HepG2 (cell line): ENCODE data around the gene PYGB. TPM values are rescaled to one million over a fixed set of nuclear protein-coding genes. Genes with fewer than 3 reads are reported as not detected.

Source experiments
- CEBPZ ChIP-seq: IDR thresholded peaks from 2 replicates; pipeline ENCODE4 v1.6.1; 2012; ENCODE audit warnings: low read length, improper control_type of control experiment
- GFI1 ChIP-seq: sonication (generic); formaldehyde crosslinking; IDR thresholded peaks from 2 replicates; pipeline ENCODE4 v1.5.0; 2020; ENCODE audit warnings: missing genetic modification reagents, mild to moderate bottlenecking, borderline replicate concordance
- MAFK ChIP-seq, 2 experiments: IDR thresholded peaks in 1 of 2; conservative IDR thresholded peaks in 1 of 2; 2 replicates each; pipeline ENCODE4 v1.6.1; 2011; ENCODE audit warnings: improper control_type of control experiment in 2 of 2, low read length in 2 of 2
- MTA3 ChIP-seq: sonication (generic); formaldehyde crosslinking; IDR thresholded peaks from 2 replicates; pipeline ENCODE4 v1.4.0; 2020; ENCODE audit warnings: missing genetic modification reagents
- TFAP4 ChIP-seq: sonication (generic); IDR thresholded peaks from 2 replicates; pipeline ENCODE4 v1.6.1; 2016; ENCODE audit warnings: low read depth, borderline replicate concordance
- YEATS4 ChIP-seq: sonication (generic); formaldehyde crosslinking; IDR thresholded peaks from 2 replicates; pipeline ENCODE4 v1.4.0; 2020; ENCODE audit warnings: missing genetic modification reagents, borderline replicate concordance
- ZNF335 ChIP-seq: sonication (generic); formaldehyde crosslinking; IDR thresholded peaks from 2 replicates; pipeline ENCODE4 v1.4.0; 2020; ENCODE audit warnings: missing genetic modification reagents
- polyA plus RNA-seq, 8 experiments: library from polyadenylated mRNA; depleted of rRNA in 3 of 8; stranded (reverse) in 7 of 8; unstranded in 1 of 8; fragments of >200 nt; fragmentation: Illumina TruSeq in 4 of 8; extraction: Trizol in 4 of 8; gene quantifications; 2 replicates each; pipeline versions ENCODE4 v1.2.1 to v1.2.3, GENCODE V29; 2011 to 2016; ENCODE audit warnings: low read depth in 4 of 8, missing spikeins in 1 of 8, mixed read lengths in 1 of 8; ENCODE audit not compliant: insufficient read depth in 1 of 8
- total RNA-seq, 5 experiments: library from RNA; depleted of rRNA; stranded (reverse); fragments of >200 nt; fragmentation: Illumina TruSeq; extraction: Trizol; gene quantifications; 2 replicates each; pipeline ENCODE4 v1.2.3, GENCODE V29; 2016; ENCODE audit warnings: low read depth in 1 of 5

Gene PYGB
- total and polyA plus RNA-seq, 2 of the 13 experiments (the other 11 are each of a cell fraction or from before 2014, with no cell fraction given): 24.2 to 86.3 TPM

- TF ChIP-seq TFAP4 (no peak), MAFK (conservative IDR thresholded peaks at IDR 0.05 in 1 of 2, IDR thresholded peaks at IDR 0.05 in 1 of 2; ENCODE audit: low read length in 2 of 2) (no peak), YEATS4 (CRISPR knock-in tag) (no peak), ZNF335 (CRISPR knock-in tag) (no peak), GFI1 (CRISPR knock-in tag) (no peak), MTA3 (CRISPR knock-in tag) (no peak), CEBPZ (no peak)
- TF ChIP-seq, all 625 proteins: peak for 8
Measured at GRCh38 chr20:25291432-25292133, 43.7 kb downstream of the PYGB start (continued).
